ENCODE results near the gene SLC6A18. TPM values are rescaled to one million over a fixed set of nuclear protein-coding genes. Genes with fewer than 3 reads are reported as not detected.
"Not testable (repeated sequence)": the region's sequence is repeated elsewhere in the genome, so short reads cannot be mapped to it uniquely, and the experiment has no call there.

The SLC6A18 gene
- total RNA-seq, 1 experiment from 2014 or later = not detected

DNA sequence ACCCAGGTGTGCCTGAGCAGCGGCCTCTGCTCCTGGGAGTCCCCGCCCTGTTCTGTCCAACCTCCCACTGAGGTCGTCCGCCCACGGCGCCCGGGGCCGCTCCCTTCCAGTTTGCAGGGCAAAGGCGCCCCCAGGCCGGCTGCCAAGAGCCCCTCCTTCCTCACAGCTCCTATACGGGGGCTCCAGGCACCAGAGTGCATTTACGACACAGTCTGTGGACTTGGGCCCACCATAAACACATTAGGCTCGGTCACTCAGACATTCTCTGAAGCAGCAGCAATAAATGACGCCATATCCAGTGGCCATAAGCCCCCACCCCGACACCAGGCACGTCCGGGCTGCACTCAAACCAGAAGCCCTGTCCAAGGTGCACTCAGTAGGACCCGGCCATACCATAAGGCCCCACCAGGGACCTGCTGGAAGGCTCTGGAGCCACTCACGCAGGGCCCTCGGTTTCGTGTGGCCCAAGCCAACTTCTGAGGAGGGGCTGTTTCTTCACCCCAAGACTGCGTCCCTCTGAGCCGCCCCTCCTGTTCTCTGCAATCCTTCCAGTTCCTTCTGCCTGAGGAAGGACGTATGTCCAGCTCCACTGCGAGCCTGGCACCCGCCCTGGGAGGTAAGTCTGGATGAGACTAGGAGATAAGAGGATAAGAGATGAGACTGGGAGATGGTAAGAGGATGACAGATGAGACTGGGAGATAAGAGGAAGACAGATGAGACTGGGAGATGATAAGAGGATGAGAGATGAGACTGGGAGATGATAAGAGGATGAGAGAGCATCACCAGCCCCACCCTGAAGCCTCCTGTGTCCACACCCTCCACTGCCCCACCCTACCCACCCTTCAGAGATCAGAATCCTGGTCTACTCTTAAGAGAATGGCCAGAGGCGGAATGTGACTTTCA is 26.7 kb downstream of the SLC6A18 start:
- DNase-seq (ENCODE audit: low read depth) = no peak

DNA sequence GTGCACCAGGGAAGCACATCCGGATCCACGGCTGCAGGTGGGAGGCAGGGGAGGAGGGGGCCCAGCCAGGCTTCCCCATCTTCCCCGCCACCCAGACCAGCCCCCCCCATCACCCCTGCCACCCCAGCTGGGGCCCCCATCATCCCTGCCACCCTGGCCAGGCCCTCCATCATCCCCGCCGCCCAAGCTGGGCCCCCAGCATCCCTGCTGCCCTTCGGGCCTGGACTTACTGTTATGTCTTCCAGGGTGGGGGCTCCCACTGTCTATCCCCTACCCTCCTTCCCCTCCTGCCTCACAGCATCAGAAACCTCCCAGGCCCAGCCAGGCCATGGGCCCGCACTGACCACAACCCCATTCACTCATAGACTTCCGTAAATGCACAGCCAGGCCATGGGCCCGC is 27.5 kb downstream of the SLC6A18 start:
- DNase-seq (ENCODE audit: low read depth) = no peak

- DNase-seq (ENCODE audit: low read depth) = no peak
Observed at GRCh38 chr5:1253456-1254105, 28.4 kb downstream of the SLC6A18 start.

GRCh38 chr5:1254196-1254595 is 29.0 kb downstream of the SLC6A18 start:
- no peak for DNase-seq (ENCODE audit: low read depth)

DNA sequence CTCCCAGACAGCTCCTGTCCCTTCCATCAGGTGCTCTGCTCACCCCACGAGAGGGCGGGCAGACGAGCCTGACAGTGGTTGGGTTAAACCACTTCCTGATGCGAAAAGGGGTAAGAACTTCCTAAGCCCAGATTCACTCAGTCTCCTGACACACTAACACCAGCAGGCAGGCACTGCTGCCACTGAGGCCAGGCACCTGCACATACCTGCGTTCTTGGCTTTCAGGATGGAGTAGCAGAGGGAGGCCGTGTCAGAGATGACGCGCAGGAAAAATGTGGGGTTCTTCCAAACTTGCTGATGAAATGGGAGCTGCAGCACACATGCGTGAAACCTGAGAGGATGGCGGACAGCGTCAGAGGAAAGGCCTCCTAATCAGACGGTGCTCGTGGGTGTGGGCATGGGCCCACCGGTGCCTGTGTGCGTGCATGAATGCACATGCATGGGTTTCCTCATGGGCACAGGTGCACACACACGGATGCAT is 29.9 kb downstream of the SLC6A18 start:
- DNase-seq (ENCODE audit: low read depth) = no peak

- no peak for DNase-seq (ENCODE audit: low read depth)
Observed at GRCh38 chr5:1256776-1257175, 31.6 kb downstream of the SLC6A18 start.

DNA sequence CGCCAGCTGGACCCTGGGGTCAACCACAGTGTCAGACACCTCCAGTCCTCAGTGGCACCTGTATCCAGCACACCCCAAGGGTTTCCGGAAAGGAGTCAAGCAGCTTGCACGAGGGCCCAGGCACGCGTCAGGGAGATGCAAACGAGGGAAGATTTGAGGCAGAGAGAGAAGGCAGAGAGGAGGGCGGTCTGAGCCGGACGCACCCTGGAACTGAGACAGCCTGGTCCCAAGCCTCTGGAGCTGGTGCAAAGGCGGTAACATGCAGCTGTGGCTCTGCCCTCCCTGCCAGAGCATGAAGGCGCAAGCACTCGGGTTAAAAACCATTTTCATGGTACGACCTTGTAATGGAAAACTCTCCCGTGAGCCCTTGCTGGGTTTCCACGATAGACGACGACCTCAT is 32.2 kb downstream of the SLC6A18 start:
- no peak for DNase-seq (ENCODE audit: low read depth)

DNA sequence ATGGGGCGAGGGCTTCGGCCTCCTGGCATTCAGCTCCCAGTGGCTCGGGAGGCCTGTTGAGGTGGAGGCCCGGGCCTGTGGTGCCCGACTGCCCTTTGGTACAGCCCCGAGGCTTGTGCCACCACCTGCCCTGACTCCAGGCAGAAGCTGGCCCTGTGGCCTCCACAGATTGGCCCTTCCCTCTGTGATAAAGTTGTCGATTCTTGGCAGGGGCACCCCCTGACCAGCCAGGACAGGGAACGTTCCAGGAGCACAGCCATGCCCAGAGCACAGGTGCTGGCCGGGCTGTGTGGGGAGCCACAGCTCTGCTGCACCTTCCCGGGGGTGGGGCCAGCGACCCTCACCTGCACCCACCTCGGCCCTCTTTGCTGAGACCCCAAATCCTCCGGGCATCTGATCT is 32.7 kb downstream of the SLC6A18 start:
- no peak for DNase-seq (ENCODE audit: low read depth)

- no peak for DNase-seq (ENCODE audit: low read depth)
Observed at GRCh38 chr5:1259806-1260480, 34.8 kb downstream of the SLC6A18 start.

GRCh38 chr5:1261643-1262042 is 36.5 kb downstream of the SLC6A18 start:
- DNase-seq (ENCODE audit: low read depth) = no peak

GRCh38 chr5:1262381-1262780 is 37.2 kb downstream of the SLC6A18 start:
- no peak for DNase-seq (ENCODE audit: low read depth)

GRCh38 chr5:1264211-1264610 is 39.0 kb downstream of the SLC6A18 start:
- DNase-seq (ENCODE audit: low read depth) = no peak

DNA sequence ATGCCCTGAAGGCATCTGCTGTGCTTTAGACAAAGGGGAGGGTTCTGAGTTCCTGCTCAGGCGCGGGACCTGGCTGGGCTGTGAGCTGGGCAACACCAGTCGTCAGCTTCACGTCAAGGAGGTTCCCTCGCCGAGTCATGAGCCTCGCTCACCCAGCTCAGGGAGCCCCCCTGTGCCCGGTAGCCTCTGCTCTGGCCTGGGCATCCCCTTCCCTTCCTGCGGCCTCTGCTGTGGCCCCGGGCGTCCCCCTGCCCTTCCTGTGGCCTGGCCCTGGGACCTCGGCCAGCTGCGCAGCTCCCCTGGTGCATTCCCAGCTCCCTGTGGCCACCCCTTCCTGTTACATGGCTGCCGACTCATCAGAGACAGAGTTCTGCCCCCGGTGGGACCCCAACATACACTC is 39.8 kb downstream of the SLC6A18 start:
- no peak for DNase-seq (ENCODE audit: low read depth)

GRCh38 chr5:1265461-1266455 is 40.6 kb downstream of the SLC6A18 start:
- DNase-seq (ENCODE audit: low read depth) = no peak

DNA sequence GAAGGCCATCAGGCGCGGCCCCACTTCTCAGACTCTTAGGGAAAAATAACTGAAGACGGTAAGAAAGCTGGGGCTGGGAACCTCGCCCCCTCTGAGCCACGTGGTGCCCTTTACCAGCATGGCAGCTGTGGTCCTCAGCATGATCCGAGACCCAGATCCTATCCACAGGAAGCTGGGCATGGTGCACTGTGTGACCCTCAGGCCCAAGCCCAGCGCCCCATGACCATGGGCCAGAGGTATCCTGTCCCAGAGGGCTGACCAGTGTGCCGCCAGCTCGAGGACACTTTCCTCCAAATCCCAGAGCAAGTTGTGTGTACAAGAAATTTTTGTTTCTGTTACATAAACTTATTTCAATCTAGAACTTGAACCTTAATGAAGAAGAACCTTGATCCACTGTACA is 41.6 kb downstream of the SLC6A18 start:
- no peak for DNase-seq (ENCODE audit: low read depth)

DNA sequence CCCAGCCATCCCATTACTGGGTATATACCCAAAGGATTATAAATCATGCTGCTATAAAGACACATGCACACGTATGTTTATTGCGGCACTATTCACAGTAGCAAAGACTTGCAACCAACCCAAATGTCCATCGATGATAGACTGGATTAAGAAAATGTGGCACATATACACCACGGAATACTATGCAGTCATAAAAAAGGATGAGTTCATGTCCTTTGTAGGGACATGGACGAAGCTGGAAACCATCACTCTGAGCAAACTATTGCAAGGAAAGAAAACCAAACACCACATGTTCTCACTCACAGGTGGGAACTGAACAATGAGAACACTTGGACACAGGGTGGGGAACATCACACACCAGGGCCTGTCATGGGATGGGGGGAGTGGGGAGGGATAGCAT is 42.3 kb downstream of the SLC6A18 start:
- DNase-seq (ENCODE audit: low read depth) = not testable (repeated sequence)

DNA sequence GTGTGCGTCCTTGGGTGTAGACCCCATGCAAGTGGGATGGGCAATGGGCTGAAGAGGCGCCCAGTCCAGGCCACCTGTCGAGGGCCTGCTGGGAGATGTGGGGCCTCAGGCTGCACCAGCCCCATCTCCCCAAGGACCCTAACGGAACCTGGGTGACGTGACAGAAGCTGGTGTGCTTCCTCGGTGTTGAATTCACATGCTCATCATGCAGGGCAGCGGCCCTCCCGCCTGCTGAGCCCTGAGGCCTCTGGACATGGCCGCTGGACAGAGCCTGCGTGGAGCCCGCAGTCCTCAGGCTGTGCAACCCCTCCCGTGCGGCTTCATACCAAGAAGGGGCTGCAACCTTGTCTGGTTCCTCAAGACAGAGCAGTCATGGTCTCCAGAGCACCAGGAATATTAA is 42.9 kb downstream of the SLC6A18 start:
- DNase-seq (ENCODE audit: low read depth) = no peak

DNA sequence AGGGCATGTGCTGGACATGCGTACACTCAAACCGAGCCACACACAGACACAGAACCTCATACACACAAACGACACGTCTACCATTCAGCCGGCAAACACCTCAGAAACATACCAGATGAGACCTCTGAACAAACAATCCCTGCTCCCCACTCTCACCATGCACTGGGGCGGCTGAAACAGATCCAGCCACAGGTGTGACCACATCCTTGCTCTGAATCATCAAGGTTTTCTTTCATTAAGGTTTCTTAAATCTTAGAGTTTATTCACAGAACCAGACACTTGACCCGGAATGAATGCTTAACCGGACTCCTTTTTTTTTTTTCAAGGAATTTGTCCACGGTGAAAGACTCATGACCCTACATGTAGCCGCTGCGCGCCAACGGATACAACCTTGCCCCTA is 43.5 kb downstream of the SLC6A18 start:
- DNase-seq (ENCODE audit: low read depth) = peak; percentile 45

- no peak for DNase-seq (ENCODE audit: low read depth)
Observed at GRCh38 chr5:1270426-1270825, 45.2 kb downstream of the SLC6A18 start.

GRCh38 chr5:1270933-1271914 is 46.0 kb downstream of the SLC6A18 start:
- no peak for DNase-seq (ENCODE audit: low read depth)
